Measurements from ENCODE around the gene E2F4. TPM values are rescaled to one million over a fixed set of nuclear protein-coding genes. Genes with fewer than 3 reads are reported as not detected.

The E2F4 gene
- total and polyA plus RNA-seq, 3 donors from 2014 or later, result 72.5 to 126 (median 110) TPM

- H3K4me3 ChIP-seq, result no peak overlapping the region
- H3K36me3 ChIP-seq (ENCODE audit: low read depth, missing control alignments), result no peaks in the 10 kb centered on the region
- no peak overlapping the region for H3K27ac ChIP-seq
- intact Hi-C loops (cut with DNase I; ENCODE audit: low total_unique reads), result no loop called here
- no peaks in the 10 kb centered on the region for H3K27me3 ChIP-seq
- TF ChIP-seq POLR2A (IDR thresholded peaks at IDR 0.05) (no peak), CTCF (IDR thresholded peaks at IDR 0.05) (no peak)
- H3K4me1 ChIP-seq, result peaks cover 14% of the 10 kb centered on the region
- H3K9me3 ChIP-seq, result no peaks in the 10 kb centered on the region
- DNase-seq, result no peak
- 95 to 100% methylated on average over 1 to 16 of the region's 16 CpGs for WGBS, 2 donors
Observed at GRCh38 chr16:67180166-67180565, 11.8 kb upstream of the E2F4 start.

- Histone ChIP-seq H3K9me3 (no peaks in the 10 kb centered on the region), H3K27me3 (no peaks in the 10 kb centered on the region), H3K27ac (peak overlapping the region; percentile 6 to 56), H3K4me1 (peaks cover 24% of the 10 kb centered on the region), H3K36me3 (ENCODE audit: low read depth, missing control alignments) (no peaks in the 10 kb centered on the region), H3K4me3 (no peak overlapping the region)
- intact Hi-C loops (cut with DNase I; ENCODE audit: low total_unique reads), result no loop called here
- 38 to 55% methylated on average over 2 of the region's 2 CpGs for WGBS, 2 donors
- TF ChIP-seq POLR2A (IDR thresholded peaks at IDR 0.05) (no peak), CTCF (IDR thresholded peaks at IDR 0.05) (no peak)
- DNase-seq, result no peak
Observed at GRCh38 chr16:67181346-67181745, 10.6 kb upstream of the E2F4 start.

- peaks cover 29% of the 10 kb centered on the region for H3K4me1 ChIP-seq
- H3K4me3 ChIP-seq, result no peak overlapping the region
- no peaks in the 10 kb centered on the region for H3K27me3 ChIP-seq
- no peaks in the 10 kb centered on the region for H3K36me3 ChIP-seq (ENCODE audit: low read depth, missing control alignments)
- no peak for DNase-seq
- TF ChIP-seq CTCF (IDR thresholded peaks at IDR 0.05) (no peak), POLR2A (IDR thresholded peaks at IDR 0.05) (no peak)
- WGBS, 2 donors, result 79 to 80% methylated on average over 2 of the region's 2 CpGs
- intact Hi-C loops (cut with DNase I; ENCODE audit: low total_unique reads), result no loop called here
- H3K9me3 ChIP-seq, result no peaks in the 10 kb centered on the region
- no peak overlapping the region for H3K27ac ChIP-seq
Observed at GRCh38 chr16:67182288-67182687, 9.7 kb upstream of the E2F4 start.

- Histone ChIP-seq H3K9me3 (no peaks in the 10 kb centered on the region), H3K4me3 (peak overlapping the region; percentile 64 to 81), H3K4me1 (peaks cover 29% of the 10 kb centered on the region), H3K27me3 (no peaks in the 10 kb centered on the region), H3K27ac (peak overlapping the region; percentile 98 to 99), H3K36me3 (ENCODE audit: low read depth, missing control alignments) (no peaks in the 10 kb centered on the region)
- no peak for TF ChIP-seq CTCF (IDR thresholded peaks at IDR 0.05)
- no peak for TF ChIP-seq POLR2A (IDR thresholded peaks at IDR 0.05)
- intact Hi-C loops (cut with DNase I; ENCODE audit: low total_unique reads), result no loop called here
- 11% methylated on average over 11 of the region's 11 CpGs for WGBS, 2 donors
- DNase-seq, result no peak
Observed at GRCh38 chr16:67183284-67183626, 8.7 kb upstream of the E2F4 start.

GRCh38 chr16:67183627-67184452, 8.1 kb upstream of the E2F4 start, which contains the start of gene MATCAP1:
TSS of gene MATCAP1 (minus strand) at chr16:67183963. CDS start at chr16:67180610, 3,353 bp downstream.
- no peak for TF ChIP-seq POLR2A (IDR thresholded peaks at IDR 0.05)
- no peak for TF ChIP-seq CTCF (IDR thresholded peaks at IDR 0.05)
- 0% methylated on average over 4 to 58 of the region's 77 CpGs for WGBS, 2 donors
- Histone ChIP-seq H3K4me1 (peaks cover 29% of the 10 kb centered on the region), H3K4me3 (peak within 1 kb of the TSS; percentile 64 to 81), H3K27me3 (no peaks in the 10 kb centered on the region), H3K27ac (peak within 1 kb of the TSS; percentile 98 to 99), H3K36me3 (ENCODE audit: low read depth, missing control alignments) (no peaks in the 10 kb centered on the region), H3K9me3 (no peaks in the 10 kb centered on the region)
- peak; percentile 98 for DNase-seq
- intact Hi-C loops (cut with DNase I; ENCODE audit: low total_unique reads), result no loop called here

Measured in testis (tissue), 3 donors.